NK-92 (cell line): Measurements from ENCODE around the gene TTF2.

Experiments used
- DNase-seq: peaks from one replicate; lab custom pipeline; 2025; ENCODE audit not compliant: unreplicated experiment; lab: John Stamatoyannopoulos, UW

The TTF2 gene

DNA sequence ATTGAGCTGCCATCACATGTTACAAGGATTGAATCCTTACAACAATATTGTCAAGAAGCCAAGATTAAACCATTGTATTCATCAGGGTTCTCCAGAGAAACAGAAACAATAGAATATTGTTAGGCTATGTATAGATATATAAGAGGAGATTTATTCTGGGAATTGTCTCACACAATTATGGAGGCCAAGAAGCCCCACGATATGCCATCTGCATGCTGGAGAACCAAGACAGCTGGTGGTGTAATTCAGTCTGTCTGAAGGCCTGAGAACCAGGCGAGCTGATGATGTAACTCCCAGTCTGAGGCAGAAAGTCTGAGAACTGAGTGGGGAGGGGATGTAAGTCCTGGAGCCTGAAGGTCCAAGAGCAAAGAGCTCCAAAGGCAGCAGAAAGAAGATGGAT lies 14.5 kb upstream of the TTF2 start:
- no peak for DNase-seq

DNA sequence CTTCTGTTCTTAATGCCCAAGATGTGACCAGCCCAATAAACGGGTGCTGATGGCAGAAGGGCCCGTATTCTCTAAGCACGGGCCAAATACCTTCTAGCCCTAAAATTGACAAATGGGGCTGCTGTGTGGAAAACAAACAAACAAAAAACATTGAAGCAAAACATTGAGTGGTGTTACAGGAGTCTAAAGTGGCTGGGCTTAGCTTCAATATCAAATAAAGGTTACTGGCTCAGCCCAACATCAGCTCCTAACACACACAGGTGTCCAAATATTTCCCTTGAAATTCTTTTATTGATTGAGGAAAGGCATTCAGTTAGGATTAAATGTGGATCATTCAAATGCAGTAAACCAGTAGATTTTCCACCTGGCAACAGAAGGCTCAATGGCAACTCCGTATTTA lies 13.3 kb upstream of the TTF2 start:
- DNase-seq = no peak

DNA sequence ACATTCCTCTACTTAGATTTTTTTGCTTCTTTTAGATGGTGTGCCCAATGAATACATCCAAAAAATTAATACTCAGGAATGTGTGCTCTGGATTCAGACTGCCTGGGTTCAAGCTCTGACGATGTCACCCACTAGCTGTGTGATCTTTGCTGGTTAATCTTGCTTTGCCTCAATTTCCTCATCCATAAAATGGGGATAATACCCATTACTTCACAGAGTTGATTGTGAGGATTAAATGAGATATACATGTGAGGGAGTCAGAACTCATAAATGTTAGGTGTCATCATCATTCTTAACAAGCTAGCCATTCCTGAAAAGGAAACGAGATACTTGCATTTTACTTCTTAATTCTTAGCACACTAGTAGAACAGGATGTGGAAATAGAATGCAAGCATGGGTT lies 12.9 kb upstream of the TTF2 start:
- DNase-seq = no peak

DNA sequence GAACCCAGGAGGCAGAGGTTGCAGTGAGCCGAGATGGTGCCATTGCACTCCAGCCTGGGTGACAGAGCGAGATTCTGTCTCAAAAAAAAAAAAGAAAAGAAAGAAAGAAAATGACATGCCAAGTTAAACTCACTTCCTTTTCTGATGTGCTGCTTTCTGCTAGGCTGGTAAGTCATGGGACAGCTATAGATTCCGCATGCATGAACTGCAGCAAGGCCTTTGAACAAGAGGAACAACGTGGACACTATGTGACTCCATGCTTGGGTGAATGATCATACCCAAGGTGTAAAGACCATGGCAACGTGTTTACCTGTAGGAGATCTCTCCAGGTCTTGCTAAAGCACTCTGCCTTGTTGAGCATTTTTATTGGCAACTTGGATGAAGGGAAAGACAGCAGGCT lies 10.3 kb upstream of the TTF2 start:
- DNase-seq = no peak

DNA sequence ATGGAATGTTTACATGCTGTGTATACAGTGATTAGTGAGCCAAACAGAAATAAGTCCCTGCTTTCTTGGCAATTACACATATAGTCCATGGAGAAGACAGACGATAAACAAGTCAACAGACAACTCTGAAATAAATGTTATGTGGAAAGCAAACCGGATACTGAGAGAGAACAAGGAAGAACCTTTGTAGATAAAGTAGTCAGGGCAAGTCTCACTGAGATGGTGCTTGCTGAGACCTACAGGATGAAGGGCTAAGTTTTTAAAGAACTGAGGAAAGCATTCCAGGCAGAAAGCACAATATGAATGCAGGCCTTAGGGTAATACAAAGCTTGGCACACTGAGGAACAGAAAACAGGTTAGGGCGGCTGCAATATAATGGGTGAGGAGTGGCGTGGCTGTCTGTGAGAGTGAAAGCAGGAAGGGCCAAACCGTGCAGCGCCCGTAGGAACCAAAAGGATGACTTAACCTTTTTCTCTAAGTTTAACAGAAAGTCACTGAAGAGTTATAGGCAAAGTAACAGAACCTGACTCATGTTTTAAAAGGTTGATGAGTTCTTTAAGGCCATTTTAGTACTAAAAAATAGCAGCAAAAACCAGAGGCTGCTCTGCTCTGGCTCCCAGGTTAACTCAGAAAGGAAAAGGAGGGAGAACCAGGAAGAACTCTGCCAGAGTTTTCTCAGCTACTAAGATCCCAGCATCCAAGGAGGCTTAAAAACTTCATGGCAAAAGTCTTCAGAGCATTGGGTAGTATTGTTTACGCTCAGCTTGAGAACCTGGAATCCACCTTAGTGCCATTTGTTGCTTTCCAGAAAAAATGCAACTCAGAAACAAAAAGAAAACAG lies 8.7 kb upstream of the TTF2 start:
- no peak for DNase-seq

DNA sequence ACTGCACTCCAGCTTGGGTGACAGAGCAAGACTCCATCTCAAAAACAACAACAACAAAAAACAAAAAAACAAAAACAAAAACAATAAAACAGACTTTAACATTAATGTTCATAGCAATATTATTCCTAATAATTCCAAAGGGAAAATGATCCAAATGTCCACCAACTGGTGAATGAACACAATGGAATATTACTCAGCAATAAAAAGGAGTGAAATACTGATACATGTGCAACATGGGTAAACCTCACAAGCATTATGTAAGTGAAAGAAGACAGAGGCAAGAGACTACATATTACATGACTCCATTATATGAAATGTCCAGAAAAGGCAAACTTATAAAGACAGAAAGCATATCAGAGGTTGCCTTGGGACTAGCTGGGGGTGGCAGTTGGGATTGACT lies 6.1 kb upstream of the TTF2 start:
- no peak for DNase-seq

DNA sequence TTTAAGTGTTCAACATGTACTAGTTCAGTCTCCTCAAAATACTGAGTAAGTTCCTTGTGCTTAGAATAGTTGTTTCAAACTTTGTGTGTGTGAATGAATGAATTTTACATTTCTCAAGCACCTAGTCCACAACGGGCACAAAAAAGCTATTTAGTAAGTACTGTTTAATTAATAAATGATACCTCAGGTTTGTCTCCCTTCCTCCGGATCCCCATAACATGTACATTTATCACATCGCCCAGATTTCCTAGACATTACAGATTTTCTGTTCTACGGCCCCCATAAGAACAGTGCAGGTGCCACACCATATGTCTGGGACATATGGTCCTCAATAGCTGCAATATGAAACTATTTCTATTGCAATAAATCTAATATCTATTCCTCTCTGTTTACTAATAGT lies 1.3 kb upstream of the TTF2 start:
- DNase-seq = no peak

DNA sequence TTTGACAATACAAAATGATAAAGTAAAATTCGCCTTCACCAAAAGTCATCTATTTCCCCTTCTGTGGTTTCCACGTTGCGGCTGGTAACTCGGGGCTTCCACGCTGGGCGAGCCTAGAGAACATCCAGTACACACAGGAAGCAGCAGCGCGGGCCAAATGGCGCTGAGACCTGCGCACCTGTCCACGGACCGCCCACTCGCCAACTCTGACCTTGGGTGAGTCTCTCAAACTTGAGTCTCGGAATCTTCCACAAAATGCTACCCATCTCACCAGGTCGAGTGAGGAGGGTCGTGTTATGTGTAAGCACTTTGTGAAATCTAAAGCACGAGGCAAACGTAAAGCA lies 820 bp upstream of the TTF2 start:
- DNase-seq = no peak

DNA sequence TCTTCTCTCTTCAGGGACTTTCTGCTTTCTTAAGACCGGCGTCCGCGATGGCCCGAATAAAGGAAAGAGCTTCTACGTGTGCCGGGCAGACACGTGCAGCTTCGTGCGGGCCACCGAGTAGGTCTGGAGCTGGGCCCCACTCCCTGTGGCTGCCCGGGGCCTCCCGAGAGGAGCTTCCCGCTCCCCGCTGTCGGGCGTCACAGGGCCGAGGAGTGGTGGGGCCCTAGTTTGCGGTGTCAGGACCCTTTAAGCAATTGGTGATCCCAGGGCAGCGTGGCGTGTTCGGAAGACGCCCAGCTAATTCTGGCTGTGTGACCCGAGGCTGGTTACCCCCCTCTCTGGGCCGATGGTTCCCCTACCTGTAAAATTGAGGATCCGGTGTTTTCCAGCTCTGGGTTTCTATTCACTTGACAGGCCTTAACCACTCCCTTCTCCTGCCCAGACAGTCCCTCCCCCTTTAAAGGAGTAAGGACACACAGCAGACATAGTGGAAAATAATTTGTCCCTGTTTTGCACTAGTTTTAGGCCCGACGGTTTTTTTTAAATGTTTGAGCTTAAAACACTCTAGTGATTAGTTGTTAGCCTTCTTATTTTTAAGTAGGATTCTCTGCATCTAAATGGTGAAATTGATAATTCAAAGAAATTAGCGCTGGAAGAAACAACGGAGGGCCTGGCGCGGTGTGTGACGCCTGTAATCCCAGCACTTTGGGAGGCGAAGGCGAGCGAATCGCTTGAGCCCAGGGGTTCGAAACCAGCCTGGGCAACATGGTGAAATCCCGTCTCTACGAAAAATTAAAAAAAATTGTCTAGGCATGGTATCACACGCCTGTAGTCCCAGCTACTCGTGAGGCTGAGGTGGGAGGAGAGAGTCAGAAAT lies 553 bp downstream of the TTF2 start:
- no peak for DNase-seq

DNA sequence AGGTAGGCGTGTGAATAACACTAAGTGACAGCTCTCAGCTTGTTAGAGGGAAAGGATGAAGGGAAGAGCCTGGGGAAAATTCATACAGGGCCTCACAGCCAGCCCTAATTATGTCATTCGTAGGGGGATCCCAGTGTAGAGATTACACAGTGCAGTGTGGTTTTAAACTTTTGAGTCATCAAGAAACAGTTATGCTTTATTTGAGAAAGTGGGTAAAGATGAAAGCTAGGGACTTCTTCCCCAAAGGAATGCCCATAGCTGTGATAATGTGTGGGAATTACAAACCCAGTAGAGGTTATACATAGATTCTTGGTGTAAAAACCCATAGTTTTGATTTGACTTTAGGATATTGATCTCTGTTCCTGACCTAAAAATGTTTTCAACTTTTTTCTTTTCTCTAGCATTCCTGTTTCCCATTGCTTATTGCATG lies 1.9 kb downstream of the TTF2 start:
- no peak for DNase-seq

DNA sequence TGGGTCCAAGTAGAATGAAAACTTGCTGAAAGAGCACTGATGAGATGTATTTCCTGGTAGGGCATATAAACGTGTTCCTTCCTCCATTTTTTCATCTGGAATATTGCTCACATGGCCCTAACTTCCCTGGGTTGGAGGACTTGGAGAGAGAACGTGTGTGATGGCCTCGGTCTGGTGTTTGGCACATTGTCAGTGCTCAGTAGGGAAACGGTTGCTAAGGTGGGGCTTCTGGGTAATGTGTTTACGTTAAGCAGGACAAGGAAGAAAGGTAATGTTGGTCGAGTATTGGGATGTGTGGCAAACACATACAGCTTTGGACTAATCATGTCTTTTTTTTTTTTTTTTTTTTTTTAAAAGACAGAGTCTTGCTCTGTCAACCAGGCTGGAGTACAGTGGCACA lies 6.2 kb downstream of the TTF2 start:
- no peak for DNase-seq

DNA sequence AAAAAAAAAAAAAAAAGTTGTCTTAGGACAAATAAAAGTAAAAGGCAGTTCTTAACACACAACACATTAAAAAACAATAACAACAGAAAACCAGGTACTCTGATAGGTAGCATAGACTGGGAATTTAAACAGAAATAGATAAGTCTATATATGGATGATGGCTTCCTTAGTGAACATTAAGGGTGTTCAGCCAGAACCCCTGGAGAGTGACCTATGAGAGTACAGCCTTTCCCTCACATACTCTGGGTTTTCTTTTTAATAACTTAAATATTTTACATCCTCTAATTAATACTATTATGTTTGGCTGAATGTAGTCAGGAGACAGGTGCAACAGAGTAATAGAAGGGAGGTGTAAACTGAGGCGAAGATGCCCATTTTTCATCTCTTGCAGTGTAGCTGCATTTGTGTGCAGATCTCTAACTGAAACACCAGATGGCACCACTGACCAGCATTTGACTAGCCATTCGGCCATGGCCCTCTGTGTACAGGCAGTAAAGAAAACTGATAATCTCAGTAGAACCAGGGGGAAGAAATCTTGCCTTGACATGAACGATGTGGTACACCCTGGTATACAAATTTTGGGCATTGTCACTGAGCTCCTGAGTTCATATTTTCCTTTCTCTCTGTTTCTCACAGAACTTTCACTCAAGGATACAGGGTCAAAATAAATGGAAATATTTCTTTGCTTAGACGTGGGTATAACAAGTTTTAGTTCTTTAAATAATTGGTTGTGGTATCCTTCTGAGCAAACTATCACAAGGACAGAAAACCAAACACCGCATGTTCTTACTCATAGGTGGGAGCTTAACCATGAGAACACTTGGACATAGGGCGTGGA lies 7.6 kb downstream of the TTF2 start:
- DNase-seq = no peak

DNA sequence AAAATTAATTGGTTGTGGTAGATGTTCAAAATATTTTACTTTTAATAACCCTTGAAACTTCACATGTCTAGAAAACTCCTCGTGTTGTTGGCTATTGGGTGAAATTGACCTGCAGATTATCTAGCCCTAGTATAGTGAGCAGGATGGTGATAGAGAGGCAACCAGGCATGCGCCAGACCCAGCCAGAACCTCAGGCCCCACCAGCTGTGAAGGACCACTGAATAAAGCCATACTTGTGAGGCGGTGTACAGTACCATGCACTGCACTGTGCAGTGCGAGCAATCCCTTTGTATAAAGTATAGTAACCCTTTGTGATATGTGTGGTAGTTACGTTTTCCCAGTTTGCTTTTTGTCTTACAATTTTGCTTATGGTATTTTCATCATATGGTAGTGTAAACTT lies 8.5 kb downstream of the TTF2 start:
- DNase-seq = no peak

DNA sequence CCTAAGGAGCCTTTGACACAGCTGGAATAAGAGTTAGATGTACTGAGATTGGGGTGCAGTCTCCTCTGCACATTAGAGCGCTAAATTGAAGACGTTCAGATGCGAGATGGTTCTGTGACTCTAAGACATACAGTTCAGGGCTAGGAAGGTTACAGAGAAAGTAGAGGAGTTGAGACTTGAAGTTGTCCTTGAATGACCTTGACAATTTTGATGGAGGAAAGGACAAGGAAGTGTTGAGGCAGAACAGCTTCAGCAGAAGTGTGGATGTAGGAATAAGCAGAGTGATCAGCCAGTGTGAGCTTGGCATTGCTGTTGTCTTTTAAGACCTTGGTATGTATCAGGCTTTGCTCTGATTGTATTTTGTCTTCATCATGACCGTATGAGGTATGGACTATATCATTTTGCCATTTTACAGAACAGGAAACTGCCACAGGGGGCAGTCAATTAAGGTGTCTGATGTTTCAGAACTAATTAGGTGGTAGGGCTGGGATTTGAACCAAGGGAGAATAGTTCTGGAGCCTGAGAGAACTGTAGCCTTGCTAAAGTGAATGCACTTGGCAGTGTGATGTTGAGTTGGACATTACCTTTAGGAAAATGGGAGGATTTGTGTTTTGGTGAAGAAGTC lies 9.2 kb downstream of the TTF2 start:
- no peak for DNase-seq

DNA sequence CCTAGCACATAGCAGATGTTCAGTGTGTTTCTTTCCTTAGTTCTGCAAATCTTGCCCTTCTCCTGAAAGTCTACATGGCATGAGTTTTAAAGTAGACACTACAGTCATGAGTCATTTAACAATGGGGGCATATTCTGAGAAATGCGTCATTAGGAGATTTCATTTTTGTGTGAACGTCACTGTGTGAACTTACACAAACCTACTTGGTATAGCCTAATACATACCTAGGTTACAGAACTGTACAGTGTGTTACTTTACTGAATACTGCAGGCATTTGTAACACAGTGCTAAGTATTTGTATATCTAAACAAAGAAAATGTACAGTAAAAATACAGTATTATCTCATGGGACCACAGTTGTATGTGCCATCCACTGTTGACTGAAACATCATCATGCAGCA lies 10.0 kb downstream of the TTF2 start:
- no peak for DNase-seq

DNA sequence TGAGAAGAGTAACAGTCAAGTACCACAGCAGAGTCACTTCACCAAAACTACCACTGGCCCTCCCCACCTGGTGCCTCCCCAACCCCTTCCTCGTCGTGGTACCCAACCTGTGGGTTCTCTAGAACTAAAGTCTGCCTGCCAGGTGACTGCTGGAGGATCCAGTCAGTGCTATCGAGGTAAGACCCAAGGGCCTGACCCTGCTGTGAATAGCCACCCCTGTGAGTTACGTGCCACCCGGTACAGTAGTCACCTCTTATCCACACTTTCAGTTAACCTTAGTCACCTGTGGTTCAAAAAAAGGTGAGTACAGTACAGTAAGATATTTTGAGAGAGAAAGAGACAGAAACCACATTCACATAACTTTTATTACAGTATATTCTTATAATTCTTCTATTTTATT lies 16.5 kb downstream of the TTF2 start:
- no peak for DNase-seq

DNA sequence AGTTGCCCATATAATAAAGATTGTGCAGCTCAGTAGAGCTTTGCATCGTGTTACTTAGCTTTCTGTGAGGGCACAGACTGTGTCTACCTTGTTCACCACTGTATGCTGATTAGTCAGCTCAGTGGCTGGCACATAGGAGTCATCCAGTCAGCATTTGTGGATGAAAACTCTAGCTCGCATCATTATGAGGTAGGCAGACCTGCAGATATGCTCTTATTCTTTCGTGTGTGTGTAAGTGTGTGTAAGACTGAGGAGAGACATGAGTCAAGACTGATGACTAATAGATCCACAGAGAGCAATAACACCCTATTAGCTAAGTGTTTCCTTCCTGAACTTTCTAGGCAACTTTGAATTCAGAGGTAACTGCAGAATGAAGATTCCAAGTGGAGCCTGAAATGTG lies 17.1 kb downstream of the TTF2 start:
- DNase-seq = no peak

DNA sequence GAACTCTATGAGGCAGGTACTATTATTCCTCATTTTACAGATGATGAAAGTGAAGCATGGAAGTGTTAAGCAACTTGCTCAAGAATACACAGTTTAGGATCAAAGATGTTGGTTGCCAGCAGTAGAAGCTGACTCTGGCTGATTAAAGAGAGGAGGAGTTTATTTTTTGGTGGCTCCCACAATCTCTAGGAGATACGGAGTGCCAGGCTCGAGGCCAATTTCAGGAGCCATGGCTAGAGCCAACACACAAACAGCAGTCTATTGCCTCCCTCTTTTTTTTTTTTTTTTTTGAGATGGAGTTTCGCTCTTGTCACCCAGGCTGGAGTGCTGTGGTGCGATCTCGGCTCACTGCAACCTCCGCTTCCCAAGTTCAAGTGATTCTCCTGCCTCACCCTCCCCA lies 19.6 kb downstream of the TTF2 start:
- no peak for DNase-seq

DNA sequence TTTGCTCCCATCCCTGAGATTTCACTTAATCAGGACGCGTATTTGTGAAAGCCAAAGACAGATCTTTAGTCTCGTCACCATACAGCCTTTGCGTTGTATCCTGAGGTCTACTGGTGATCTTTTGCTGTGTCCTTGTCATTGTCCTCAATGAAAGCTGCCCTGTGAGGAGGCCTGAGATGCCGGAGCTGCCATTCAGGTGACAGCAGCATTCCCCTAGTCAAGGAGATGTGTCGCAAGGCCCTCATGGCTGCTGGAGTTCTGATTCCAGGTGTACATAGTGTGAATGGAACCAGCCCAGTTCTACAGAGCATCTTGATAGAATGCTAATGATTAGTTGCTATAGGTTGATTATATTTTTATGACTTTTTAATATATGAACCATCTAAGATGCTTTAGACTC lies 24.1 kb downstream of the TTF2 start:
- DNase-seq = no peak

DNA sequence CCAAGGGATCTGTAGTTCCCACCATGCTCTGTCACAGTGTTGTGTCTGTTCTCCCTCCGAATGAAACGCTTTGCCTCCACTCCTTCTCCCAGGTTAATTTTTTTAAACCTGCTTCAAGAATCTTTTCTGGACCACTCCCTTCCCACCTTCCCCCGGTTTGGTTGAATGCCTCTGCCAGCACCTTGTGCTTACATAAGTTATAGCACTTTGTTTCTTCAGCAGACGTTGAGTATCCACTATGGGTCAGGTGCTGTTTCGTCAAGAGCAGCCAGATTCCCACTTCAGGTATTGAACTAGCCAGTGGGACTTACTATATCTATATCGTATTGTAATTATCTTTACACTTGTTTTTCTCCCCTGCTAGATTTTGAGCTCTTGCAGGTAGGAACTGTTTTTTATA lies 27.6 kb downstream of the TTF2 start:
- DNase-seq = no peak

DNA sequence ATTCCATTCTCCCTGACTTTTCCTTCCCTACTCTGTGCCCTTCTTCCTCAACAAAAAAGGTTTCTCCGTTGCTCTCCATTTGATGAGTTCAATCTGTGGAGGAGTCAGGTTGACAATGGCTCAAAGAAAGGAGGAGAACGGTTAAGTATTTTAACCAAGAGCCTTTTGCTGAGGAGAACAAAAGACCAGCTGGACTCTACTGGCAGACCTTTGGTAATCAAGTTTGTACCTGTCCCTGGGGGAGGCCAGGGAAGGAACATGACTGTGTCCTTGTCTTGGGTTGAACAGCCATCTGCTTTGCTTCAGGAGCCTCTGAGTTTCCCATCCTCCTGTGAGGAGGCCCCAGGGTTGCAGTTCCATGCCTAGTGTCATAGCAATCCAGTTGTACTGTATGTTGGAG lies 29.9 kb downstream of the TTF2 start:
- DNase-seq = no peak
